ENCODE measurements around the gene RAI14.
"Not testable (repeated sequence)": the region's sequence is repeated elsewhere in the genome, so short reads cannot be mapped to it uniquely, and the experiment has no call there.

Gene RAI14

GRCh38 chr5:34731435-34732232 lies 75.5 kb downstream of the RAI14 start:
- DNase-seq (ENCODE audit: low read depth in 2 of 2): no peak

GRCh38 chr5:34734326-34734725 lies 78.2 kb downstream of the RAI14 start:
- no peak for DNase-seq (ENCODE audit: low read depth in 2 of 2)

- no peak for DNase-seq (ENCODE audit: low read depth in 2 of 2)
Measured at GRCh38 chr5:34735491-34736426, 79.6 kb downstream of the RAI14 start.

GRCh38 chr5:34736445-34737115 lies 80.5 kb downstream of the RAI14 start:
- DNase-seq (ENCODE audit: low read depth in 2 of 2): no peak

- no peak for DNase-seq (ENCODE audit: low read depth in 2 of 2)
Measured at GRCh38 chr5:34737731-34738130, 81.6 kb downstream of the RAI14 start.

- no peak for DNase-seq (ENCODE audit: low read depth in 2 of 2)
Measured at GRCh38 chr5:34738381-34738780, 82.3 kb downstream of the RAI14 start.

GRCh38 chr5:34740389-34740806 lies 84.3 kb downstream of the RAI14 start:
- no peak for DNase-seq (ENCODE audit: low read depth in 2 of 2)

- DNase-seq (ENCODE audit: low read depth in 2 of 2): no peak
Measured at GRCh38 chr5:34742061-34742460, 85.9 kb downstream of the RAI14 start.

GRCh38 chr5:34743878-34744277 lies 87.8 kb downstream of the RAI14 start:
- no peak for DNase-seq (ENCODE audit: low read depth in 2 of 2)

GRCh38 chr5:34748431-34748830 lies 92.3 kb downstream of the RAI14 start:
- no peak for DNase-seq (ENCODE audit: low read depth in 2 of 2)

GRCh38 chr5:34749431-34749873 lies 93.3 kb downstream of the RAI14 start:
- no peak for DNase-seq (ENCODE audit: low read depth in 2 of 2)

GRCh38 chr5:34750206-34750605 lies 94.1 kb downstream of the RAI14 start:
- DNase-seq (ENCODE audit: low read depth in 2 of 2): no peak

GRCh38 chr5:34751807-34752736 lies 95.9 kb downstream of the RAI14 start:
- no peak for DNase-seq (ENCODE audit: low read depth in 2 of 2)

GRCh38 chr5:34753236-34753635 lies 97.1 kb downstream of the RAI14 start:
- DNase-seq (ENCODE audit: low read depth in 2 of 2): not testable (repeated sequence)

- no peak for DNase-seq (ENCODE audit: low read depth in 2 of 2)
Measured at GRCh38 chr5:34755926-34756325, 99.8 kb downstream of the RAI14 start.

- DNase-seq (ENCODE audit: low read depth in 2 of 2): no peak
Measured at GRCh38 chr5:34756781-34757624, 100.9 kb downstream of the RAI14 start.

GRCh38 chr5:34758514-34758913 lies 102.4 kb downstream of the RAI14 start:
- no peak for DNase-seq (ENCODE audit: low read depth in 2 of 2)

GRCh38 chr5:34759213-34759612 lies 103.1 kb downstream of the RAI14 start:
- not testable (repeated sequence) for DNase-seq (ENCODE audit: low read depth in 2 of 2)

- no peak for DNase-seq (ENCODE audit: low read depth in 2 of 2)
Measured at GRCh38 chr5:34765662-34766061, 109.5 kb downstream of the RAI14 start.

- no peak for DNase-seq (ENCODE audit: low read depth in 2 of 2)
Measured at GRCh38 chr5:34767180-34767579, 111.1 kb downstream of the RAI14 start.
